ENCODE results near the gene STX18. TPM values are rescaled to one million over a fixed set of nuclear protein-coding genes. Genes with fewer than 3 reads are reported as not detected.

Gene STX18
- total and polyA plus RNA-seq, 10 of the 15 experiments (the other 5 are each of a cell fraction or from before 2014, with no cell fraction given): 8.2 to 46.6 (median 31.1) TPM

DNA sequence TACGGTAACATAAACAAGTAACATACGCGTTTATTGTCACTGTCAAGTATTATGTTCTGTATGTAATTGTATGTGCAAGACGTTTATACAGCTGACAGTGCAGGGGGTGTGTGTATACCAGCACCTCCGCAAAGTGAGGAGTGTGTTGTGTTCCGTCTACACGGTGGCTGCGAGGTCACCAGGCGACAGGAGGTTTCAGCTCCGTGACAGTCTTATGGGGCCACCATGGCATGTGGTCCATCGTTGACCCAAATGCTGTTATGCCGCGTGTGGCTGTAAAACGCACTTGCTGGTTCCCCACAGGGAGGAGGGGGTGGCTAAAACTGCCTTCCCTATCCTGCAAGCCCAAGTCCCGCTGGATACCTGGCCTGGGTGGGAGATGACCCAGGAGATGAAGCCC, 129.9 kb downstream of the STX18 start:
- H3K27me3 ChIP-seq (replicated peaks in 1 of 2; ENCODE audit: control insufficient read depth in 2 of 2, insufficient read depth in 2 of 2, low read length in 1 of 2): no peaks in the 10 kb centered on the region
- no peak for ATAC-seq
- FAIRE-seq: no peak
- no peak for TF ChIP-seq SUPT20H (IDR thresholded peaks at IDR 0.05; ENCODE audit: borderline replicate concordance, control insufficient read depth, low read depth, low read length)
- no peak for TF ChIP-seq ZNF207 (IDR thresholded peaks at IDR 0.05; ENCODE audit: borderline replicate concordance)
- no peak for TF ChIP-seq NRF1 (conservative IDR thresholded peaks at IDR 0.05; ENCODE audit: low read depth, low read length)
- TF ChIP-seq CBFB (IDR thresholded peaks at IDR 0.05; ENCODE audit: low read depth): no peak
- no peak for TF ChIP-seq EP300 (IDR thresholded peaks at IDR 0.05; ENCODE audit: borderline replicate concordance in 1 of 2, control insufficient read depth in 1 of 2, low read depth in 2 of 2, low read length in 2 of 2)
- no peak for TF ChIP-seq SMC3 (IDR thresholded peaks at IDR 0.05; ENCODE audit: borderline replicate concordance, low read length)
- no peak for TF ChIP-seq SMAD1 (IDR thresholded peaks at IDR 0.05; ENCODE audit: low read depth, partially characterized antibody)
- TF ChIP-seq, protein P1, sequence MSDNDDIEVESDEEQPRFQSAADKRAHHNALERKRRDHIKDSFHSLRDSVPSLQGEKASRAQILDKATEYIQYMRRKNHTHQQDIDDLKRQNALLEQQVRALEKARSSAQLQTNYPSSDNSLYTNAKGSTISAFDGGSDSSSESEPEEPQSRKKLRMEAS (IDR thresholded peaks at IDR 0.05; ENCODE audit: low read depth, low read length): no peak
- TF ChIP-seq, protein P2, sequence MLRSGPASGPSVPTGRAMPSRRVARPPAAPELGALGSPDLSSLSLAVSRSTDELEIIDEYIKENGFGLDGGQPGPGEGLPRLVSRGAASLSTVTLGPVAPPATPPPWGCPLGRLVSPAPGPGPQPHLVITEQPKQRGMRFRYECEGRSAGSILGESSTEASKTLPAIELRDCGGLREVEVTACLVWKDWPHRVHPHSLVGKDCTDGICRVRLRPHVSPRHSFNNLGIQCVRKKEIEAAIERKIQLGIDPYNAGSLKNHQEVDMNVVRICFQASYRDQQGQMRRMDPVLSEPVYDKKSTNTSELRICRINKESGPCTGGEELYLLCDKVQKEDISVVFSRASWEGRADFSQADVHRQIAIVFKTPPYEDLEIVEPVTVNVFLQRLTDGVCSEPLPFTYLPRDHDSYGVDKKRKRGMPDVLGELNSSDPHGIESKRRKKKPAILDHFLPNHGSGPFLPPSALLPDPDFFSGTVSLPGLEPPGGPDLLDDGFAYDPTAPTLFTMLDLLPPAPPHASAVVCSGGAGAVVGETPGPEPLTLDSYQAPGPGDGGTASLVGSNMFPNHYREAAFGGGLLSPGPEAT (IDR thresholded peaks at IDR 0.05; ENCODE audit: low read depth): no peak
- TF ChIP-seq, protein P3, sequence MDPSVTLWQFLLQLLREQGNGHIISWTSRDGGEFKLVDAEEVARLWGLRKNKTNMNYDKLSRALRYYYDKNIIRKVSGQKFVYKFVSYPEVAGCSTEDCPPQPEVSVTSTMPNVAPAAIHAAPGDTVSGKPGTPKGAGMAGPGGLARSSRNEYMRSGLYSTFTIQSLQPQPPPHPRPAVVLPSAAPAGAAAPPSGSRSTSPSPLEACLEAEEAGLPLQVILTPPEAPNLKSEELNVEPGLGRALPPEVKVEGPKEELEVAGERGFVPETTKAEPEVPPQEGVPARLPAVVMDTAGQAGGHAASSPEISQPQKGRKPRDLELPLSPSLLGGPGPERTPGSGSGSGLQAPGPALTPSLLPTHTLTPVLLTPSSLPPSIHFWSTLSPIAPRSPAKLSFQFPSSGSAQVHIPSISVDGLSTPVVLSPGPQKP (IDR thresholded peaks at IDR 0.05; ENCODE audit: low read depth, low read length): no peak
- no peak for TF ChIP-seq POU2F2 (IDR thresholded peaks at IDR 0.05; ENCODE audit: borderline replicate concordance, low read depth, low read length)
- no peak for TF ChIP-seq BHLHE40 (IDR thresholded peaks at IDR 0.05; ENCODE audit: borderline replicate concordance in 1 of 2, low read depth in 2 of 2, low read length in 1 of 2)
- 85% methylated on average over 15 of the region's 15 CpGs for WGBS (ENCODE audit: insufficient coverage, insufficient replicate concordance, low lambda C conversion rate, missing lambda C conversion rate)
- no peak overlapping the region for H2AFZ ChIP-seq (ENCODE audit: control insufficient read depth, low read depth, low read length)
- intact Hi-C loops (cut with micrococcal nuclease; ENCODE audit: unreplicated experiment) (no loop called here), in situ Hi-C loops (cut with MboI) (no loop called here)
- no peak overlapping the region for H3K4me3 ChIP-seq
- no peaks in the 10 kb centered on the region for H3K36me3 ChIP-seq (ENCODE audit: control insufficient read depth in 2 of 2, insufficient read depth in 2 of 2, low read length in 1 of 2)
- ChIA-PET SMC1A (ENCODE audit: uncharacterized antibody, unreplicated experiment) (interaction anchor here (1.4 kb wide), 1 partner anchor 14 kb away, joined by 3 read pairs; no protein-coding TSS in a partner anchor), RAD21 (ENCODE audit: unreplicated experiment) (no interaction called here), CTCF (interaction anchor here (0.9 to 1.1 kb wide), 2 partner anchors 17 to 19 kb away, joined by 3 to 4 read pairs; no protein-coding TSS in a partner anchor), POLR2A (no interaction called here)
- H4K20me1 ChIP-seq (ENCODE audit: control insufficient read depth, insufficient read depth): no peaks in the 10 kb centered on the region
- no peaks in the 10 kb centered on the region for H3K79me2 ChIP-seq (ENCODE audit: control insufficient read depth, insufficient read depth, low read length)
- H3K9ac ChIP-seq (ENCODE audit: control insufficient read depth, insufficient read depth, low read length): no peak overlapping the region
- no peak overlapping the region for H3K27ac ChIP-seq (ENCODE audit: control insufficient read depth, insufficient read depth)
- no TSS peak for BruUV-seq (replicated peaks)
- no peaks in the 10 kb centered on the region for H3K4me1 ChIP-seq (ENCODE audit: control insufficient read depth, insufficient read depth, low read length)
- no peak for DNase-seq (ENCODE audit: low read depth, low spot score)
- H3K4me2 ChIP-seq (ENCODE audit: control insufficient read depth, insufficient read depth): no peak overlapping the region
- H3K9me3 ChIP-seq (replicated peaks; ENCODE audit: control insufficient read depth, insufficient read depth, low read length): no peaks in the 10 kb centered on the region
